Ovary (tissue), 9 donors: ENCODE data around the gene AASDHPPT. TPM values are rescaled to one million over a fixed set of nuclear protein-coding genes. Genes with fewer than 3 reads are reported as not detected.
"Not testable (repeated sequence)": the region's sequence is repeated elsewhere in the genome, so short reads cannot be mapped to it uniquely, and the experiment has no call there.

Source experiments
- DNase-seq, 5 donors: peaks; one replicate each; pipeline ENCODE4 v3.0.0-alpha.2; 2019 to 2020
- H3K27ac ChIP-seq, 2 donors: fragments of 200-600 bp; one replicate each; pipeline versions ENCODE4 v1.5.1 to v1.8.0; 2019 to 2022
- H3K27me3 ChIP-seq: fragments of 200-600 bp; one replicate; pipeline ENCODE4 v1.8.0; 2022
- H3K36me3 ChIP-seq: fragments of 200-600 bp; sonication (generic); one replicate; pipeline ENCODE4 v1.5.1; 2019
- H3K4me1 ChIP-seq: one replicate; pipeline ENCODE4 v1.8.1; 2013; ENCODE audit warnings: mild to moderate bottlenecking, moderate library complexity; ENCODE audit not compliant: insufficient read depth
- H3K4me3 ChIP-seq: fragments of 200-600 bp; sonication (generic); one replicate; pipeline ENCODE4 v1.5.1; 2017
- H3K9me3 ChIP-seq, 2 donors: fragments of 200-600 bp in 1 of 2; sonication (generic) in 1 of 2; one replicate each; pipeline versions ENCODE4 v1.5.1 to v1.8.1; 2013 to 2019; ENCODE audit warnings: mild to moderate bottlenecking in 1 of 2, moderate library complexity in 1 of 2
- EP300 ChIP-seq: sonication (generic); formaldehyde crosslinking; IDR thresholded peaks from one replicate; pipeline ENCODE4 v1.6.1; 2017; ENCODE audit warnings: antibody characterized with exemption
- POLR2A ChIP-seq: fragments of 450-650 bp; IDR thresholded peaks from one replicate; pipeline ENCODE4 v1.6.1; 2017; ENCODE audit warnings: antibody characterized with exemption, mild to moderate bottlenecking, moderate library complexity
- WGBS, 3 donors: extraction: QIAGEN DNeasy Blood & Tissue Kit in 1 of 3; methylation state at CpG; one replicate each; pipeline versions ENCODE4 v1.1.5 to v1.1.7; 2013 to 2017; 5-methylcytosine and 5-hydroxymethylcytosine counted together
- intact Hi-C, 4 donors: fragments of 100-400 bp; cut with DNase I; formaldehyde crosslinking; loops; one replicate each; pipeline versions ENCODE4 v1.11.0 to v1.15.1; 2022 to 2023
- polyA plus RNA-seq, 2 donors: library from polyadenylated mRNA; stranded (reverse); fragments of 200-250 nt in 1 of 2; fragments of 350-450 nt in 1 of 2; fragmentation: Illumina TruSeq in 1 of 2; extraction: RNeasy Lipid Tissue Mini Kit (QIAGEN cat#74804) in 1 of 2; gene quantifications; one replicate each; pipeline ENCODE4 v1.2.3, GENCODE V29; 2013 to 2014
- total RNA-seq, 7 donors: library from RNA; depleted of rRNA in 2 of 7; stranded (reverse); fragments of >200 nt in 2 of 7; fragmentation: NEBNext Ultra II Directional in 3 of 7; extraction: Animal tissue kit (Norgen Biotek cat#: 25700) in 3 of 7; gene quantifications; one replicate each; pipeline versions ENCODE4 v1.1.0 to v1.2.4, GENCODE V29; 2016 to 2023
- TF ChIP-seq, protein P1 (sequence below), 3 donors: fragments of 450-650 bp in 2 of 3; fragments of 200-600 bp in 1 of 3; IDR thresholded peaks; one replicate each; pipeline versions ENCODE4 v1.5.1 to v1.8.0; 2016 to 2022; ENCODE audit warnings: antibody characterized with exemption in 3 of 3, mild to moderate bottlenecking in 1 of 3
- donor health status: DM: no; HTN: no; CAD: no; lungs with moderate emphysema.
- donor health status: DM: no; HTN: no; CAD: no.
- donor health status: Bipolar disorder and iron deficiency.
- donor health status: DM: yes; HTN: yes; CAD: no.
- donor health status: DM: no; HTN: no; CAD: no.
- donor health status: DM: yes; HTN: yes; CAD: no.

The AASDHPPT gene
- total and polyA plus RNA-seq, 9 donors = 17.3 to 43.1 (median 25.7) TPM

- TF ChIP-seq, protein P1, sequence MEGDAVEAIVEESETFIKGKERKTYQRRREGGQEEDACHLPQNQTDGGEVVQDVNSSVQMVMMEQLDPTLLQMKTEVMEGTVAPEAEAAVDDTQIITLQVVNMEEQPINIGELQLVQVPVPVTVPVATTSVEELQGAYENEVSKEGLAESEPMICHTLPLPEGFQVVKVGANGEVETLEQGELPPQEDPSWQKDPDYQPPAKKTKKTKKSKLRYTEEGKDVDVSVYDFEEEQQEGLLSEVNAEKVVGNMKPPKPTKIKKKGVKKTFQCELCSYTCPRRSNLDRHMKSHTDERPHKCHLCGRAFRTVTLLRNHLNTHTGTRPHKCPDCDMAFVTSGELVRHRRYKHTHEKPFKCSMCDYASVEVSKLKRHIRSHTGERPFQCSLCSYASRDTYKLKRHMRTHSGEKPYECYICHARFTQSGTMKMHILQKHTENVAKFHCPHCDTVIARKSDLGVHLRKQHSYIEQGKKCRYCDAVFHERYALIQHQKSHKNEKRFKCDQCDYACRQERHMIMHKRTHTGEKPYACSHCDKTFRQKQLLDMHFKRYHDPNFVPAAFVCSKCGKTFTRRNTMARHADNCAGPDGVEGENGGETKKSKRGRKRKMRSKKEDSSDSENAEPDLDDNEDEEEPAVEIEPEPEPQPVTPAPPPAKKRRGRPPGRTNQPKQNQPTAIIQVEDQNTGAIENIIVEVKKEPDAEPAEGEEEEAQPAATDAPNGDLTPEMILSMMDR (IDR thresholded peaks at IDR 0.05) = no peak
- TF ChIP-seq POLR2A (no peak), EP300 (no peak)
- intact Hi-C loops = no loop called here
- Histone ChIP-seq H3K27ac (no peak overlapping the region), H3K27me3 (no peaks in the 10 kb centered on the region), H3K36me3 (no peaks in the 10 kb centered on the region), H3K9me3 (no peaks in the 10 kb centered on the region), H3K4me1 (no peaks in the 10 kb centered on the region), H3K4me3 (no peak overlapping the region)
- DNase-seq = no peak
- 33 to 51% (median 40%) methylated on average over 2 of the region's 2 CpGs for WGBS, 3 donors
Observed at GRCh38 chr11:106051103-106051502, 26.4 kb upstream of the AASDHPPT start.

DNA sequence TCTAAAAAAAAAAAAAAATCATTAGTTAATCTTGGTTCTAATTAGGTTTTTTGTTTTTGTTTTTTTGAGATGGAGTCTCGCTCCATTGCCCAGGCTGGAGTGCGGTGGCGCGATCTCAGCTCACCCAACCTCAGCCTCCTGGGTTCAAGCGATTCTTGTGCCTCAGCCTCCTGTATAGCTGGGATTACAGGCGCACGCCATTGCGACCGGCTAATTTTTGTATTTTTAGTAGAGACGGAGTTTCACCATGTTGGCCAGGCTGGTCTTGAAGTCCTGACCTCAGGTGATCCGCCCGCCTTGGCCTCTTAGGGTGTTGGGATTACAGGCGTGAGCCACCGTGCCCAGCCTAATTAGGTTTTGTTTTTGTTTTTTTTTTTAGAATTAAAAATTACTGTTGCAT lies 19.1 kb upstream of the AASDHPPT start:
- DNase-seq, H3K9me3 ChIP-seq, intact Hi-C loops, H3K27me3 ChIP-seq, H3K27ac ChIP-seq, H3K4me1 ChIP-seq, H3K36me3 ChIP-seq, H3K4me3 ChIP-seq: not testable (repeated sequence)
- WGBS, 3 donors = 97 to 98% (median 97%) methylated on average over 14 of the region's 14 CpGs

DNA sequence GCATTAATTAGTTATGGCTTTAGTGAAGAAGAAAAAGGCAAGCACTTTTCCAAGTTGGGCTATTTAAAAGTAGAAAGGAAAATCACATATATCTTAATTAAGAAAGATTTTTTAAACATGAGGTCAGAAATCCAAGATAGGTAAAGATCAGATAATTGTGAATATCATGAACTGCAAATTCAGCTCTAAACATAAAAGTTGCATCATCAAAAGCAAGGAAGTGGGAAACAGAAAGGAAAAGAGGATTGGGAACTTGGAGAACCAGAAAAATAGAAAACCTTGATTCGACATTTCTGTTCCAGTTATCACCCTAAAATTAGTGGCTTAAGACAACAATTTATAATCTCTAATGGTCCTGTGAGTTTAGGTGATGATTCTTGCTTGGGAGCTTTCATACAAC lies 17.8 kb upstream of the AASDHPPT start:
- no peak for DNase-seq
- TF ChIP-seq, protein P1 (IDR thresholded peaks at IDR 0.05) = no peak
- no peaks in the 10 kb centered on the region for H3K36me3 ChIP-seq

GRCh38 chr11:106061249-106061784 lies 16.1 kb upstream of the AASDHPPT start:
- H3K4me1 ChIP-seq = no peaks in the 10 kb centered on the region
- H3K27me3 ChIP-seq = no peaks in the 10 kb centered on the region
- H3K27ac ChIP-seq = no peak overlapping the region
- DNase-seq = no peak
- no peaks in the 10 kb centered on the region for H3K36me3 ChIP-seq
- TF ChIP-seq POLR2A (no peak), EP300 (no peak)
- TF ChIP-seq, protein P1 (IDR thresholded peaks at IDR 0.05) = no peak
- no peaks in the 10 kb centered on the region for H3K9me3 ChIP-seq
- no peak overlapping the region for H3K4me3 ChIP-seq
- intact Hi-C loops = no loop called here

More for the DNA sequence above, 17.8 kb upstream of the AASDHPPT start:
- intact Hi-C loops = no loop called here
- H3K27ac ChIP-seq = no peak overlapping the region
- H3K4me1 ChIP-seq = no peaks in the 10 kb centered on the region
- 98 to 100% (median 100%) methylated on average over 1 of the region's 1 CpG for WGBS, 3 donors
- H3K9me3 ChIP-seq = no peaks in the 10 kb centered on the region
- no peaks in the 10 kb centered on the region for H3K27me3 ChIP-seq
- H3K4me3 ChIP-seq = no peak overlapping the region

GRCh38 chr11:106061954-106062949 lies 15.2 kb upstream of the AASDHPPT start:
- Histone ChIP-seq H3K27me3 (no peaks in the 10 kb centered on the region), H3K36me3 (no peaks in the 10 kb centered on the region), H3K9me3 (no peaks in the 10 kb centered on the region), H3K27ac (no peak overlapping the region), H3K4me3 (no peak overlapping the region), H3K4me1 (no peaks in the 10 kb centered on the region)
- TF ChIP-seq, protein P1 (IDR thresholded peaks at IDR 0.05) = no peak
- no peak for TF ChIP-seq POLR2A
- TF ChIP-seq EP300 = no peak
- intact Hi-C loops = no loop called here
- 94 to 100% (median 95%) methylated on average over 1 of the region's 1 CpG for WGBS, 3 donors
- no peak for DNase-seq
